Right cardiac atrium (tissue), 5 donors: ENCODE data around the gene MYH9. TPM values are rescaled to one million over a fixed set of nuclear protein-coding genes. Genes with fewer than 3 reads are reported as not detected.

Experiments
- ATAC-seq, 2 donors: fragments of 200-7000 bp; cut with Tn5 transposase; one replicate each; pipeline versions ENCODE4 v1.8.0 to v1.9.1; 2020; ENCODE audit warnings: moderate library complexity in 2 of 2, mild to moderate bottlenecking in 1 of 2
- DNase-seq, 3 donors: peaks; one replicate each; pipeline ENCODE4 v3.0.0-alpha.2; 2020
- H3K27ac ChIP-seq: one replicate; pipeline ENCODE4 v1.5.1; 2013; ENCODE audit warnings: mild to moderate bottlenecking, low read length, control low read depth, moderate library complexity
- H3K27me3 ChIP-seq: one replicate; pipeline ENCODE4 v1.6.1; 2013; ENCODE audit not compliant: control insufficient read depth, insufficient read depth
- H3K4me1 ChIP-seq: one replicate; pipeline ENCODE4 v1.6.1; 2013; ENCODE audit warnings: low read length; ENCODE audit not compliant: control insufficient read depth, insufficient read depth
- H3K4me3 ChIP-seq: one replicate; pipeline ENCODE4 v1.5.1; 2013; ENCODE audit warnings: low read length, control low read depth
- H3K9me3 ChIP-seq: one replicate; pipeline ENCODE4 v1.6.1; 2013; ENCODE audit warnings: low read length; ENCODE audit not compliant: control insufficient read depth
- WGBS: extraction: QIAGEN DNeasy Blood & Tissue Kit; methylation state at CpG from one replicate; pipeline ENCODE4 v1.1.7; 2013; 5-methylcytosine and 5-hydroxymethylcytosine counted together
- intact Hi-C, 4 donors: fragments of 100-400 bp; cut with DNase I; formaldehyde crosslinking; loops; one replicate each; pipeline versions ENCODE4 v1.11.0 to v1.14.0; 2022 to 2023
- polyA plus RNA-seq: library from polyadenylated mRNA; stranded (reverse); fragments of 200-250 nt; gene quantifications from one replicate; pipeline ENCODE4 v1.2.3, GENCODE V29; 2013
- total RNA-seq, 4 donors: library from RNA; stranded (reverse); fragmentation: NEBNext Ultra II Directional; extraction: Animal tissue kit (Norgen Biotek cat#: 25700); gene quantifications; one replicate each; pipeline ENCODE4 v1.2.1, GENCODE V29; 2021
- donor health status: healthy with polysubstance abuse.
- donor health status: DM: no; HTN: yes; CAD: no.
- donor health status: DM: no; HTN: no; CAD: no.
- donor health status: DM: no; HTN: yes; CAD: no; lungs with severe emphysema.
- donor health status: DM: yes; HTN: yes; CAD: no.

MYH9 gene
- total and polyA plus RNA-seq, 5 donors: 92.5 to 224 (median 146) TPM

- intact Hi-C loops: loop anchor here in 1 of 4 donors (5.0 kb wide), 1 partner anchor 36 kb away; no protein-coding TSS in a partner anchor
- peak overlapping the region; percentile 99 for H3K27ac ChIP-seq
- DNase-seq (peak in 2 of 3 donors; percentile 25 to 57), ATAC-seq (no peak)
- 64% methylated on average over 20 of the region's 20 CpGs for WGBS
- no peaks in the 10 kb centered on the region for H3K9me3 ChIP-seq
- H3K4me3 ChIP-seq: no peak overlapping the region
- H3K4me1 ChIP-seq: peaks cover 66% of the 10 kb centered on the region
- no peaks in the 10 kb centered on the region for H3K27me3 ChIP-seq
These were observed 61.3 kb downstream of the MYH9 start for GRCh38 chr22:36326178-36327161.

DNA sequence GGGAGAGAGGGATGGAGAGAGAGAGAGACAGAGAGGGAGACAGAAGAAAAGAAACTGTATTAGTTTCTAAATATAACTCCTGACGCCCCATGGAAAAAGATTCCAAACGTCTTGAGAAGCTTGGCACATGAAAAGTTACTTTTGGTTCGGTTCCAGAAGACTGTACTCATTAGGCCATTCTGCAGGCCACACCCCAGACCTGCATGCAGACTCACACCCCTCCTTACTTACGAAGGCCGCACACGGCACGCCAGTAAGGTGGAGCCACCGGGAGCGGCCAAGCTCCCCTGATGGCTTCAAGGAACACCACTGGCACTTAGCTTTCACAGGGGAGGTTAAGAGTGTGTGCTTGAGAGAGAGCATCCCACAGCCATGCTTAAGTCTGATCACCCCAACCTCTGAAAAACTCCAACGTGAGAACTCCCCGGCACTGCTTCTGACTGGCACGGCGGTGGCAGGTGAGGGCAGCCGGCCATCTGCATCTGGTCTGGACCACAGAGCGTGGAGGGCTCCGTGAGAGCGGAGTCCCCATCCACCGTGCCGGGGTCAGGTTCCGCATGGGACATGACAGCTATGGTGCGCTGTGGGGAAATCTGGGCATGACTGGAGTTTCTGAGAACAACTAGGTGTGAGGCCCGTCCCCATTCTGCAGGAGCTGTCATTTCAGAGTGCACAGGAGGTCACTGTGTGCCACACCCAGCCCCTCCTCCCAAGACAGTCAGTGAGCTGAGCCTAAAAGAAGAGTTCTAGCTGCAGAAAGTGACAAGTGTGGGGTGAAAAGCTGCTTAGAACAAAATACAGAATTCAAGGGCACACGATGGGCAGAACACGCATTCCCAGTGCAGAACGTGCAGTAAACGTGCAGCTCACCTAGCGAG lies 62.4 kb downstream of the MYH9 start:
- ATAC-seq (peak; percentile 15 to 50), DNase-seq (peak; percentile 76 to 89 (median 81))
- intact Hi-C loops: loop anchor here in 1 of 4 donors (5.0 kb wide), 1 partner anchor 37 kb away; no protein-coding TSS in a partner anchor
- Histone ChIP-seq H3K4me1 (peaks cover 57% of the 10 kb centered on the region), H3K27me3 (no peaks in the 10 kb centered on the region), H3K9me3 (no peaks in the 10 kb centered on the region), H3K4me3 (no peak overlapping the region), H3K27ac (peak overlapping the region; percentile 99)
- 62% methylated on average over 27 of the region's 27 CpGs for WGBS

DNA sequence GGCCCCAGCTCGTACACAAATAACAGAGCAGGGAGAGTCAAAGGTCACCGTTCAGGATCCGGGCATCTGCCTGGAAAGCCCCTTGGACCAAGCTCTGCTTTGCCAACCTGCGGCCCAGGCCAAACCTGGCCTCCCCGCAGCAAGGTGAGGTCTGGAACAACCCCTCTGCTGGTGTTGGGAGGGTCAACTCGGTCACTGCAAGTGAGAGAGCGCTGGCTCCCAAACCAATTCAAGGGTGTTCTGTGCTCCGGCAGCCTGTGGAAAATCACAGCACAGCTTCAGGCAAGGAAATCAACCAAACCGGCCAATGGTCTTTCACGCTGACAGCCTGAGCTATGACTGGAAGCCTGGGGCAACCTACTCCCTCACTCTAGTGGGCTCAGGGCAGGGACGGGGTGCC lies 63.4 kb downstream of the MYH9 start:
- H3K4me1 ChIP-seq: peaks cover 47% of the 10 kb centered on the region
- H3K27ac ChIP-seq: peak overlapping the region; percentile 99
- ATAC-seq (peak; percentile 2 to 5), DNase-seq (peak; percentile 45 to 76 (median 74))
- 45% methylated on average over 11 of the region's 11 CpGs for WGBS
- intact Hi-C loops: loop anchor here in 2 of 4 donors (5.0 kb wide), 2 partner anchors 63 to 143 kb away; partner anchors contain the start of gene MYH9 (in 1 of the 2)
- H3K27me3 ChIP-seq: no peaks in the 10 kb centered on the region
- H3K4me3 ChIP-seq: no peak overlapping the region
- no peaks in the 10 kb centered on the region for H3K9me3 ChIP-seq

DNA sequence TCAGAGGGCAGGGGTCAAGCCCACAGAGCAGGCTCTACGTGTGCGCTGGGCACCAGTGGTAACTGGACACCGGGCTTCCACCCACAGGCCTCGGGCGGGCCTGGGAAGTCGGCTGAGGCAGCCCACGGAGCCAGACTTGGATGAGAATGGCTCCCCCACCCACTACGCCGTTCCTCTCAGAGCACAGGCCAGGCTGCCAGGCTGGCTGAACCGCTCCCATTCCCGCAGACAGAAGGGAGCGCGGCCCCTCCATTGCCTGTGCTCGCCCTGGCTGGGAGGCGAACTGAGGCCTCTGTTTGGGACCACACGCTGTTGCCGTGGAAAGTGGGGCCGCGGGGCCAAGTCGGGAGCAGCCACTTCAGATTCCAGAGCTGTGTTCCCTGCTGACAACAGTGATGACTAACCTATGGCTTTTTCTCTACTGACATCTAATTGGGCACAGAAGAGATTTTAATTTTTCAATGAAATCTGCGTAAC lies 63.9 kb downstream of the MYH9 start:
- WGBS: 32% methylated on average over 21 of the region's 21 CpGs
- intact Hi-C loops: loop anchor here in 2 of 4 donors (5.0 kb wide), 2 partner anchors 63 to 143 kb away; partner anchors contain the start of gene MYH9 (in 1 of the 2)
- Histone ChIP-seq H3K4me3 (no peak overlapping the region), H3K9me3 (no peaks in the 10 kb centered on the region), H3K4me1 (peaks cover 42% of the 10 kb centered on the region), H3K27ac (peak overlapping the region; percentile 99), H3K27me3 (no peaks in the 10 kb centered on the region)
- ATAC-seq: peak; percentile 69
- peak; percentile 88 to 95 (median 92) for DNase-seq

DNA sequence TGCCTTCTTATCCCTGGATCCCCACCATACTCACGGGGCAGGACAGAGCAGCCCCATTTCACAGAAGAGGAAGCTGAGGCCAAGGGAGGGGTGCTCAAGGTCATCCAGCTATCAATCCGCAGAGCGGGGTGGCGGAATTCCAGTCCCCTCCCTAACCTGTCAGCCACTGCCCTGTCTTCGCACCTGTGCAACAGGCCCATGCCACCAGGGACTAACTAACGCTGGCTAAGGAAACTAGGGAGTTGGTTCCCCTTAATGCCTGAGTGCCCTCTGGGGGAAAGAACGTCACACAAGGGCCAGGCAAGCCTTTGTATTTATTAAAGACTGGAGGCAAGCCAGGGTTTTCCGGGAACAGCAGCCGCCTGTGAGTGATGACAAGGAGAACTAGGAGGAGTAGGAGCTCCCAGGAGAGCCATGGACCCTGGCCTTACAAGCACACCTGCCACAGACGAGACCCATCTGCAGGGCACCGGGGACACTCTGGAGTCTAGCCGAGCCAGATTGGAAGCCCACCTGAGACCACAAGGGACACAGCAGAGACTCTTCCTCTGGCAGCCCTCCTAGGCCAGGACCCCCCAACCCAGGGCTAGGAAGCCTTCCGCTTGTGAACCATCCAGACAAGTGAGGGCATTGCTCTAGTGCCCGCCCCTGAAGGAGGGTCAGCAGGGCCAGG lies 64.4 kb downstream of the MYH9 start:
- DNase-seq (peak; percentile 83 to 88 (median 88)), ATAC-seq (peak; percentile 59 to 69)
- WGBS: 37% methylated on average over 14 of the region's 14 CpGs
- Histone ChIP-seq H3K27me3 (no peaks in the 10 kb centered on the region), H3K9me3 (no peaks in the 10 kb centered on the region), H3K4me1 (peaks cover 38% of the 10 kb centered on the region), H3K4me3 (no peak overlapping the region), H3K27ac (peak overlapping the region; percentile 99)
- intact Hi-C loops: loop anchor here in 2 of 4 donors (5.0 kb wide), 2 partner anchors 64 to 144 kb away; partner anchors contain the start of gene MYH9 (in 1 of the 2)

GRCh38 chr22:36322602-36322915 lies 65.2 kb downstream of the MYH9 start:
- Histone ChIP-seq H3K4me3 (no peak overlapping the region), H3K4me1 (peaks cover 34% of the 10 kb centered on the region), H3K27ac (peak overlapping the region; percentile 99), H3K27me3 (no peaks in the 10 kb centered on the region), H3K9me3 (no peaks in the 10 kb centered on the region)
- ATAC-seq (no peak), DNase-seq (no peak)
- WGBS: 78% methylated on average over 11 of the region's 11 CpGs
- intact Hi-C loops: loop anchor here in 2 of 4 donors (5.0 kb wide), 2 partner anchors 65 to 145 kb away; partner anchors contain the start of gene MYH9 (in 1 of the 2)

DNA sequence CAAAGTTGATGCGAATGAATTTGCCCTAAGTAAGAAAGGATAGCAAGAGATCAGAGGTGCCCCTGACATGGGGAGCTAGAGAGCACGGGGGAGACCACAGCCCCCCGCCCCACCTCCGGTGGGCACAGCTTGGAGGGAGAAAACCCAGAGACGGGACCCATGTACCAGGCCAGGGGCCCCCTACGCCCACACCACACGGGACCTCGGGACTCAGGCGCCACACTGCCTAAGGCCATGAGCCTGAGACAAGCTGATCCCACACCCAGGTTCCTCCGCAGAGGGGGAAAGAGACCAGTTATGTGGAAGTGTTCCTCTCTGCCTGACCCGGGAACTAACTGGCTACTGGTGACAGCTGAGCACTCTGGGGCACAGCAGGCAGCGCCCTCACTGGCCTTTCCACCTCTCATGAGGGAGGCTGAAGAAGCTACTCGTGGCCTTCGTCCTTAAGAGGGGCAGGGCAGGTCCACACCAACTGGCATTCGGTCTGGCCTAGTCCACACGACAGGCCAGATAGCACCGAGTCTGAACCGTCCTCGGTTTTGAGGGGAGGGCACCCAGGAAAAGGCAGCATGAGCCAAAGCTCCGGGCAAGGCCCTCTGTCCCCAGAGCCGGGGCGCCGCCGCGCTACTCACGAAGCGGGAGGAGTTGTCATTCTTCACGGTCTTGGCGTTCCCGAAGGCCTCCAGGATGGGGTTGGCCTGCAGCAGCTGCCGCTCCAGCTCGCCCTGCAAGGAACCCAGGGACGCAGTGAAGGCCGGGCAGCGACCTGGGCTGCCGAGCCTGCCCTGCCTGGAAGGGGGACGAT lies 65.8 kb downstream of the MYH9 start:
- H3K4me3 ChIP-seq: no peak overlapping the region
- DNase-seq (peak in 2 of 3 donors; percentile 55 to 70), ATAC-seq (no peak)
- intact Hi-C loops: loop anchor here in 2 of 4 donors (5.0 kb wide), 2 partner anchors 65 to 145 kb away; partner anchors contain the start of gene MYH9 (in 1 of the 2)
- H3K4me1 ChIP-seq: peaks cover 28% of the 10 kb centered on the region
- peak overlapping the region; percentile 99 for H3K27ac ChIP-seq
- H3K27me3 ChIP-seq: no peaks in the 10 kb centered on the region
- H3K9me3 ChIP-seq: no peaks in the 10 kb centered on the region
- WGBS: 92% methylated on average over 37 of the region's 37 CpGs

GRCh38 chr22:36320553-36320952 lies 67.2 kb downstream of the MYH9 start:
- intact Hi-C loops: loop anchor here in 2 of 4 donors (5.0 kb wide), 2 partner anchors 67 to 147 kb away; partner anchors contain the start of gene MYH9 (in 1 of the 2)
- Histone ChIP-seq H3K9me3 (no peaks in the 10 kb centered on the region), H3K4me1 (peaks cover 19% of the 10 kb centered on the region), H3K4me3 (no peak overlapping the region), H3K27ac (peak overlapping the region; percentile 35), H3K27me3 (no peaks in the 10 kb centered on the region)
- ATAC-seq: no peak
- 50% methylated on average over 9 of the region's 9 CpGs for WGBS
- peak in 1 of 3 donors; percentile 28 for DNase-seq
